Activated naive CD4-positive, alpha-beta T cell treated with anti-CD3 and anti-CD28 coated beads, Interleukin-2, amount 50 U/mL, for 72 hours (primary cell): Measurements from ENCODE around the gene PDE11A. TPM values are rescaled to one million over a fixed set of nuclear protein-coding genes. Genes with fewer than 3 reads are reported as not detected.
A peak's percentile ranks its signal among the peaks of the same experiment; 100 is the strongest.
"Not testable (repeated sequence)": the region's sequence is repeated elsewhere in the genome, so short reads cannot be mapped to it uniquely, and the experiment has no call there.

Experiments
- ATAC-seq, 2 donors: fragments of 150-1000 bp; cut with Tn5 transposase; 2 replicates each; pipeline ENCODE4 v1.10.0; 2021; ENCODE audit warnings: mild to moderate bottlenecking in 2 of 2, moderate library complexity in 2 of 2
- DNase-seq, 2 donors: peaks; one replicate each; pipeline ENCODE4 v3.0.0; 2021 to 2022; ENCODE audit warnings: low spot score in 2 of 2
- H3K27ac Mint-ChIP-seq, 2 donors: one replicate each; pipeline ENCODE4 v1.8.0; 2022; ENCODE audit warnings: mild to moderate bottlenecking in 2 of 2, mixed read lengths in 2 of 2
- H3K36me3 Mint-ChIP-seq, 2 donors: one replicate each; pipeline ENCODE4 v1.8.0; 2022; ENCODE audit warnings: mixed read lengths in 2 of 2
- H3K9me3 Mint-ChIP-seq, 2 donors: one replicate each; pipeline ENCODE4 v1.8.0; 2022; ENCODE audit warnings: mixed read lengths in 2 of 2
- total RNA-seq, 2 donors: library from RNA; stranded (reverse); gene quantifications; one replicate each; pipeline ENCODE4 v1.2.3, GENCODE V29; 2022

PDE11A gene
- total RNA-seq, 2 donors from 2014 or later = not detected

DNA sequence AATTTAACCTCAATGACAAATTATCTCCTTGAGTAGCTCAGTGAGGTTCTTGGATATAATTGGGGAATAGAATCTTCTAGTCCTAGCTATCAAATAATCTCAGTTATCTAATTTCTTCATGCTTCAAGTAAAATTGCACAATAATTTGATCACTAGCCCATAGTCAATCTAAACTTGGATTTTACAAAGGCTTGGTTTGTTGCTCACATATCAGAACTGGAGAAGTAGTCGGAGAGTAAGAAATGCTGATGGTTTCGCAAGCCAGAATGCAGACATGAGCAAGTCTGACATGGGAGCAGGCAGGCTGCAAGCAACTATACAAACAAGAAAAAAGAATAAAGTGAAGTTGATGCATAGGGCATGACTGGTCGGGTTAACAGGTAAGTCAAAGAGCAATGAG lies 11.7 kb upstream of the PDE11A start:
- H3K9me3 Mint-ChIP-seq = no peaks in the 10 kb centered on the region
- no peak overlapping the region for H3K27ac Mint-ChIP-seq
- no peak for ATAC-seq
- H3K36me3 Mint-ChIP-seq = no peaks in the 10 kb centered on the region
- no peak for DNase-seq

DNA sequence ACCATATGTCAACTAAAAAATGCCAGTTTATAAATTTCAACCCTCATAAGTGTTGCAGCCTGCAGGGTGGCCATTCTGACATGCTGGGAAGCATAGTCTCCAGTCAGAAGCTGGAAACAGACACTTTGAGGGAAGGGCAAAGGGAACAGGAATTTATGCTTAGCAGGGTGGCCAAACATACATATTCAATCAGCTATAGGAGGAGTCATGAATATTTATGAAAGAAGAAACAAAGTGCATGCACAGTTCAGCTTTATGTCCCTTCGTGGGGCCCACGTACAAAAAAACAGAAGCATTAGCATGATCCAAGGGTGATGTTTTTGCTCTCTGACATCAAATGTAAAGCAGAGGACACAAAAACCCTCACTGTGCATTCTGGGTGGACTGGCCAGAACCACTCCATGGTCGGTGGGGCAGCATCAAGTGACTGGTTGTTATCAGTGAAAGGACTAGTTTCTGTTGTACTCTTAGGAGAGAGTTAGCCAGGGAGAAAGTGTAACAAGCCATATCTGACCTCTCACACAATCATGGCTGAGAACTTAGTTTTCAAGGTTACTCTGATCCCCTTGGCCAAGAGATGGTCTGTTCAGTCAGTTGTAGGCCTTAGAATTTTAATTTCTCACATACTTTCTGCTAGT lies 9.9 kb upstream of the PDE11A start:
- no peaks in the 10 kb centered on the region for H3K9me3 Mint-ChIP-seq

DNA sequence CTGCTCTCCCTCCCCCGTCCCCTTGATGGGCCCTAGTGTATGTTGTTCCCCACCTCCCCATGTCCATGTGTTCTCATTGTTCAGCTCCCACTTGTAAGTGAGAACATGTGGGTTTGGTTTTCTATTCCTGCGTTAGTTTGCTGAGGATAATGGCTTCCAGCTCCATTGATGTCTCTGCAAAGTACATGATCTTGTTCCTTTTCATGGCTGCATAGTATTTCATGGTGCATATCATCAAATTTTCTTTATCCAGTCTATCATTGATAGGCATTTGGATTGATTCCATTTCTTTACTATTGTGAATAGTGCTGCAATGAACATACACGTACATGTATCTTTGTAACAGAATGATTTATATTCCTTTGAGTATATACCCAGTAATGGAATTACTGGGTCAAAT lies 6.7 kb upstream of the PDE11A start:
- ATAC-seq, DNase-seq, H3K27ac Mint-ChIP-seq, H3K9me3 Mint-ChIP-seq, H3K36me3 Mint-ChIP-seq: not testable (repeated sequence)

More for the DNA sequence above, 9.9 kb upstream of the PDE11A start:
- no peak overlapping the region for H3K27ac Mint-ChIP-seq
- ATAC-seq (no peak), DNase-seq (no peak)
- no peaks in the 10 kb centered on the region for H3K36me3 Mint-ChIP-seq

DNA sequence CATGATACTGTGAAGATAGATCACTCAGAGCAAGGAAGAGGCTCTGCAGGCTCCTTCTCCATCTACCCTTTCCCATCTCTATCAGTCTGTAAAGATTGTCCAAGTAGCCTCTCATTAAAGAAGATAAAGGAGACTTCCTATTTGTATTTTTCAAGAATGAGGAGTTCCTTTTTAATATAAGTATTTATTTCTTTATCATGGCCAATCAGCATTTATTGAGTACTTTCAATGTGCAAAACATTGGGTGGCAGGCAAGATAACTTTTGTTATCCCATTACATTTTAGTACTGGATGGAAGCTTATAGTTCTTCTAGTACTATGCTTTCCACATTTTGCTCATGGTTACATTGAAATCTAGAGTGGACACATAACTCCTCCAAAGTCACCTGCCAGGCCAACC lies 3.6 kb upstream of the PDE11A start:
- H3K9me3 Mint-ChIP-seq = no peaks in the 10 kb centered on the region
- H3K27ac Mint-ChIP-seq = no peak overlapping the region
- H3K36me3 Mint-ChIP-seq = peaks cover 0 to 5% of the 10 kb centered on the region in 2 donors
- DNase-seq = no peak
- no peak for ATAC-seq

DNA sequence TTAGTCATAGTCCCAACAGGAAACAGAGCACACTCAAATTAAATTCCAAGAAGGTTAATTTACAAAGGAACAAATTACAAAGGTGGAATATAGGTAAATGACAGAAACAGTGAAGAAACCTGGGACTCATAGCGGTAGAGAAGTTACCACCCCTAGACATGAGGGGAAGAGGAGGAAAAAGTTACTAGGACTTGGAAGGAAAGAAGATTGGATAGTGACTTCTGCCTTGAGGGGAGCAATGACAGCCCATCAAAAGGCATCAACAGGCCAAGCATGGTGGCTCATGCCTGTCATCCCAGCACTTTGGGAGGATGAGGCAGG lies 2.4 kb upstream of the PDE11A start:
- Mint-ChIP-seq H3K36me3 (peaks cover 0 to 5% of the 10 kb centered on the region in 2 donors), H3K9me3 (no peaks in the 10 kb centered on the region), H3K27ac (no peak overlapping the region)
- ATAC-seq (no peak), DNase-seq (no peak)

DNA sequence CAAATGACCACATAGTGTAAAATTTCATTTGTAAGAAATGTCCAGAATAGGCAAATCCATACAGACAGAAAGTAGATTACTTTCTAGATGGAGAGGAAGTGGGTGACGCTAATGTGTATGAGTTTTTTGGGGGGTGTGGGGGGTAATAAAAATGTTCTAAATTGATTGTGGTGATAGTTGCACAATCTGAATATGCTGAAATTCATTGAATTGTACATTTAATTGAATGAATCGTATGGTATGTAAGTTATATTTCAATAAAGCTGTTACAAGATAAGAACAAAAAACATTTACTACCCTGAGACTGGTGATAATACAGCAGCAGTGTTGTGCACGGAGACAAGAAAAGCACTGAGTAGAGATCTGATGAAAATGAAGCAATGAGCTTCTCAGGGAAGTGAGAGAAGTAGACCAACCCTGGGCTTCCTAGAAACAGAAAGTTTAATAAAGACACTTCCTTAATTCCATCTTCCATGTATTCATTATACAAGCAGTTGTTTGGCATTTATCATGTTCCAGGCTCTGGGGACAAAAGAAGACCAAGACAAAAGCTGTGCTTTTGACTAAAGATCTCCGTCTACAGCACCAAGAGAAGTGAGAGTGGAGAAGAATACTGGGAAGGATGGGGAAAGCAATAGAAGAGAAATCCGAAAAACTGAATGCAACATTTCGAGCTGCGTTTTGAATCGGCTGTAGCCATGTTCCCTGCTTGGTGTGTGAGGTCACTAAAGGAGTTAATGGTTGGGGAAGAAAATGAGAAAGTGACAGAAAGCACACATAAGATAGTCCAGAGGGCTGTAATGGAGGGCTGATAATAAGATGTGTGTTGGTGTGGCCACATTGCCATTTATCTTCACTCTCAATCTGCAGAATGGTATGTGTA lies 1.8 kb upstream of the PDE11A start:
- Mint-ChIP-seq H3K36me3 (peaks cover 0 to 5% of the 10 kb centered on the region in 2 donors), H3K9me3 (no peaks in the 10 kb centered on the region), H3K27ac (no peak overlapping the region)
- no peak for ATAC-seq
- DNase-seq = no peak

DNA sequence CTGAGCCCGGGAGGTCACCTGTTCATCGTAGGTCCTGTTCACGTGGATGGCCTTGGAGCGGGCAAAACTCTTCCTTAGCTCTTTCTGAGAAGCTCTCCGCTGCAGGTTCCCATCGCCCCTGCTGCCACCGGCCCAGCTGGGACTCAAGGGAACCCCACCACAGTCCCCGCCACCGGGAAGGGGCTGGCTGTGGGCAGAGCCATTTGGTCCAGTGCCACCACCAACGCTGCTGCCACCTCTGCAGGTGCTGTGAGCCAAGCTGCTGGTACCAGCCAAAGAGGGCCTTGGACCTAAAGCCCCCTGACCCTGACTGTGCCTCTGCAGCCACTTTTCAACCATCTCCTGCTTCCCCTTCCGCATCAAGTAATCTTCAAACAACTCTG lies 586 bp downstream of the PDE11A start:
- no peak for ATAC-seq
- H3K36me3 Mint-ChIP-seq = peaks cover 0 to 5% of the 10 kb centered on the region in 2 donors
- no peak for DNase-seq
- no peak overlapping the region for H3K27ac Mint-ChIP-seq
- no peaks in the 10 kb centered on the region for H3K9me3 Mint-ChIP-seq

DNA sequence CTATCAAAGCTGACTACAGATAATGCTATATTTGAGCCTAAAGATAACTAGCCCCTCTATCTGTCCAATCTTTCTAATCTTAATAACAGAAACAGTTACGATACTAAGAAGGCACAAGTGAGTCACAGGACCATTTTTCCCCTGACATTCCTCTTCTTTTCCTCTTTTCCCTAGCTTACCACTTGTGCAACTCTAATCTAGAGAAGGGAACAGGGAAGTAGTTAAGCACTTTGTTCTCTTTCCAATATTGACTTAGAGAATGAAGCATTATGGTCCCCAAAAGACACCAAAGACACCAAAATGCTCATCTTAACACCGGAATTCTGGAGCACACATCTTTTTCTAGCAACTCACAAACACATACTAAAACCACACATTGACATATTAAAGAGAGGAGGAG lies 1.8 kb downstream of the PDE11A start:
- H3K9me3 Mint-ChIP-seq = no peaks in the 10 kb centered on the region
- DNase-seq (no peak), ATAC-seq (no peak)
- H3K27ac Mint-ChIP-seq = no peak overlapping the region
- peaks cover 0 to 5% of the 10 kb centered on the region in 2 donors for H3K36me3 Mint-ChIP-seq

DNA sequence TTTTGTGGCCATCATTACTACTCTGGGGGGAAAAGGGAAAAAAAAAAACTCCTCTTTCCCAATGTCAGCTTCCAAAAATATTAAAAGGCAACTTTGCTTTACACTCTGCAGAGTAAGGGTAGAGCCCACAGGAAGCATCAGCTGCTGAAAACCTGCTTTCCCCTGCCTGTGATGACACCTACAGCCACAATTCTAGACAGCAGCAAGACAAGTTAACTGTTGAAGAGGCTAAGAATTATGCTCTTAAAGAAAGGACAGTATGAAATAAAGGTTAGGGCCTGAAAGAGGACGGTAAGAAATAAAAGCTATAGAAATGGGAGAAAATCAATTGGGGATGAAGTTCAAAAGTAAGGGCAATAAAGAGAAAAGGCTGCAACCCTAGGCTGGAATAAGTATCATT lies 3.0 kb downstream of the PDE11A start:
- Mint-ChIP-seq H3K9me3 (no peaks in the 10 kb centered on the region), H3K36me3 (peaks cover 0 to 5% of the 10 kb centered on the region in 2 donors), H3K27ac (no peak overlapping the region)
- ATAC-seq = no peak
- DNase-seq = no peak

DNA sequence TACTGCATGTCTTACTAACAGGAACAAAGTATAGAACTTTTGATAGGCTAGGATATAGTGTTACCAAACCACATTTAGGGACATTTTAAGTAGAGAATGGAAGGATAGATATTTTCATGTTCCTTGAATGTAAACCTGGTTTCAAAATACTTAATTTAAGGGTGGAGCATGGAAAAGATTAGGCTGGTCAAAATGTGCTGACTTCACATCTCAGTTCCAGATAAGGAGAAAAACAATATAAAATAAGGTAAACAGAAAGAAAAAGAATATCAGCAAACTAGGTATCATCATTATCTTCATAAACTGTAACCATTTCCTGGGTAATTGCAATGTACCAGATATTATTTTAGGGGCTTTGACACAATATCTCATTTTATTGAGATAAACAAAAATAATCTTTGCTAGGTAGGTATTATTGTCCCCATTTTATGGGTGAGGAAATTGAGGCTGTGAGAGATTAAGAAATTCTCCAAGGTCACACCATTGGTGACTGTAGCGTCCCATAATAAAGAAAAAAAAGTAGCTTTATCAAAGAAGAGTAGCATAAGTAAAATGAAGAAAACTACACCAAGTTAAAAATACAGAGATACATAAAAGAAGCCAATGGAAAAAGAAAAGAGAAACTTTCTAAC lies 3.6 kb downstream of the PDE11A start:
- Mint-ChIP-seq H3K27ac (no peak overlapping the region), H3K9me3 (no peaks in the 10 kb centered on the region), H3K36me3 (peaks cover 0 to 5% of the 10 kb centered on the region in 2 donors)
- DNase-seq = no peak
- no peak for ATAC-seq

DNA sequence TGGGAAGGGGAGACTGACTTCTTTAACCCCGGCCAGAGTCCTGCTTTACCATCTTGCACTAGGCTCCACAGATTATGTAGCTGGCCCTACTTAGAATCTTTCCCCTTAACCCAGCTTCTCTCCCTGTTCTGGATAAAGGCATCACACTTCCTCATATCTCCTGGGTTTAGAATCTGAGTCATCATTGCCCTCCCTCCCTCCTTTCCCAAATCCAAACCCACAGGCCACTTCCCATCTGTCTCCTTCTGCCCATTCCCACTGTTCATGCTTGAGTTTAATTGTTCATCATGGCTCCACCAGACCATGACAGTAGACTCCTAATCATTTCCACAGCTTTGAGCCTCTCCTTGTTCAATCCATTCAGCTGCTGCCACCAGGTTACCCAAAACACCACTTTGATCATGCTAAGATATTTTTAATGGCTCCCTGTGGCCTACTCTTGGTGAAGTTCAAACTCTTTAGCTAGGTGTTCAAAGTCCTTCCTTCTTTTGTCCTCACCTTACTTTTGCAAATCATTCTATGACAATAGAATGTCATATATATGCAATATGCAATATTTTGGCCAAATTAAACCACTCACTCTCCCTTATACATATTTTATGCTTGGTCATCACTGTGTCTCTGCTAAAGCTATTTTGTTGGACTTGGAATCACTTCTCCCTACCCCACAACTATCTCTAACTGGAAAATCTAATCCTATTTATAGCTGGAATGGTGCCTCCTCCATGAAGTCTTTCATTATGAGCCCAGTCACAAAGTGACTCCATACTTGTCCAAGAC lies 5.5 kb downstream of the PDE11A start:
- ATAC-seq (no peak), DNase-seq (no peak)
- Mint-ChIP-seq H3K9me3 (no peaks in the 10 kb centered on the region), H3K36me3 (no peaks in the 10 kb centered on the region), H3K27ac (no peak overlapping the region)

DNA sequence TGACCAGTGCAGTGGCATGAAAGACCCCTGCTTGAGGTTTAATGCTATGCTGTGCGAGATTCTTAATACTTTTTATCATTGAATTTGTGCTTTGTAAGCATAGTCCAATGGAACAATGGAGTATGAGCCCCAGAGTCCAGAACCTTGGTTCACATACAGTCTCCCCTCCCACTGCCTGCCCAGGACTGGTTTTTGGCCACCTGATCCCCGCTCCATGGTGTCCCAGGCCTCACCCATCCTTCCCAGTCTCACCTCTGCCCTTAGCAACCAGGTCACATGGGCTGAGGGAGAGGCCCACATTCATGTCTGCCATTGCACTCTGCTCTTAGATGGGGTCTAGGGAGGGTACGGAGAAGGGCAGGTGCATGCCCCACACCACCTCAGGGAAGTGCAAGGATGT lies 6.3 kb downstream of the PDE11A start:
- ATAC-seq (peak in 1 of 2 donors; percentile 18), DNase-seq (no peak)
- no peaks in the 10 kb centered on the region for H3K9me3 Mint-ChIP-seq
- no peak overlapping the region for H3K27ac Mint-ChIP-seq
- H3K36me3 Mint-ChIP-seq = no peaks in the 10 kb centered on the region

DNA sequence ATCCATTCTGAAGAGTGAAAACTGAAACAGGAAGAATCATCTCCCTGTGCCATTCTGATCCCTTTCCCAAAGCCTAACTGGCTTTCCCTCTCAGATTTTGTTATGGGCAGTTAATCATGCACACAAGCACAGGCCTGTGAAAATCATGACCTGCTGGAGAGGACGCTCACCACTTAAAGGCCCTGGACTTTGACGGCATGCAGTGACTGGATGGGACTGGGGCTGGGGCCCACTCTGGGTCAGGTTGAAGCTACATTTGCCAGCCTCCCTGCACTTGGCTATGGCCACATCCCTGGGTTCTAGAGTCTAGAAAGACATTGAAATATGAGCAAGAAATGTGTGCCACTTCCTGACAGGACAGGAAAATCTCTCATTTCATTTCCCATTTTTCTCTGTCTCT lies 12.9 kb downstream of the PDE11A start:
- Mint-ChIP-seq H3K9me3 (no peaks in the 10 kb centered on the region), H3K36me3 (no peaks in the 10 kb centered on the region)
- ATAC-seq = no peak

DNA sequence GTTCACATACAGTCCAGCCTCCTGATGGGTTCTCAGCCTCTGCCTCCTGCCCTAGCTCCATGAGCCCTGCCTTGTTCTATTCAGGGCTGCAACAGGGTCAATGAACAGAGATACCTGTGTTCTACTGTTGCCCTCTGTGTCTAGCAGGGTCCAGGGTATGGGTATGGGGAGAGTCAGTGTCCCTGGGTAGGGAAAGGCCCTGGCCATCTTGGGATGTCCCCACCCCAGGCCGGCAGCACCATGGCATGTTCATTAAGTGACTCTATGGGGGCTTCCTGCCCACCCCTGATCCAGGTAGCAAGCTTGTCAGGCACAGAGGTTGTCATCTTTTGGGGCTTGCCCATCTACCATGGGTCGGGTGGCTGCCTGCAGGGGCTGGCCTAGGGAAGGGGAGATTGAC lies 13.5 kb downstream of the PDE11A start:
- Mint-ChIP-seq H3K27ac (no peak overlapping the region), H3K9me3 (no peaks in the 10 kb centered on the region), H3K36me3 (no peaks in the 10 kb centered on the region)
- ATAC-seq (no peak), DNase-seq (no peak)

More for the DNA sequence above, 12.9 kb downstream of the PDE11A start:
- H3K27ac Mint-ChIP-seq = no peak overlapping the region
- DNase-seq = no peak

DNA sequence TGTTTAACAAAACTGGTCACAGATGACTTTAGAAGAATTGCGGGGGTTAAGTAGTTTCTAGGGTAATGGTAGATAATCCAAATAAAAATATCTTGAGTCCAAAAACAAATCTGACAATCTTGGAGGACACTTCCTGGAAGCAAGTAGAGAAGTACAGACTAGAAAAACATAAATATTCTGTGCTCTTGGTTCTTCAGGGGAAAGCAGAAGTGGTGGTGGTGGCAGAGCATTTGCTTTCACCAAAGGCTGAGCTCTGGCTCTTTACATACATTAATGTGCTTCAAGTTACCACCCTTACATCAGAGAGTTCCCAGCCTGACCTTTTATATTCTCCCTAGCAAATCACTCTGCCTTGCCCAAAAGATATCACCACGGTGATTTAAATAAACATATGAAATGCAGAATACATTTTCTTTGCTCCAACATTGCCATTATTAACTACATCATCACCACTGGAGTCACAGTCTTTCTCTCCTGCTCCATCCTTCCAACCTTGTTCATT lies 15.3 kb downstream of the PDE11A start:
- no peak overlapping the region for H3K27ac Mint-ChIP-seq
- DNase-seq = no peak
- no peak for ATAC-seq
- no peaks in the 10 kb centered on the region for H3K36me3 Mint-ChIP-seq
- H3K9me3 Mint-ChIP-seq = no peaks in the 10 kb centered on the region

DNA sequence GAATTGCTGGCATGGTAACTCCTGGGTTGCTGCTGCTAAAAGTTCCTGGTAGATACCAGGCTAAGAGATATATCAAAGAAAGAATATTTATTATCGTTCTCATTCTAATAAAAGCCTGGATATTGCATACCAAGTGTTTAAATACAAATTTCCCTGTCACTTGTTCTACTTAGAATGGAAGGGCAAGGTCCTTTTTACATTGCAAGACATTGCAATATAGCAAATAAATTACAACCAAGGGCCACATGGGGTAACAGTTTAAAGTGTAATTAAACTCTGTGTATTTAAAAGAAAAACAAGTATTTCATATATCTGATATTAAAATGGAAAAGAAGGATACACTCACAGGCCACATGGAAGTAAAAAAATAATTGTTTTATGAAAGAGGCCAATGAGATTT lies 16.2 kb downstream of the PDE11A start:
- no peaks in the 10 kb centered on the region for H3K9me3 Mint-ChIP-seq
- no peaks in the 10 kb centered on the region for H3K36me3 Mint-ChIP-seq
- DNase-seq (no peak), ATAC-seq (no peak)
- no peak overlapping the region for H3K27ac Mint-ChIP-seq

DNA sequence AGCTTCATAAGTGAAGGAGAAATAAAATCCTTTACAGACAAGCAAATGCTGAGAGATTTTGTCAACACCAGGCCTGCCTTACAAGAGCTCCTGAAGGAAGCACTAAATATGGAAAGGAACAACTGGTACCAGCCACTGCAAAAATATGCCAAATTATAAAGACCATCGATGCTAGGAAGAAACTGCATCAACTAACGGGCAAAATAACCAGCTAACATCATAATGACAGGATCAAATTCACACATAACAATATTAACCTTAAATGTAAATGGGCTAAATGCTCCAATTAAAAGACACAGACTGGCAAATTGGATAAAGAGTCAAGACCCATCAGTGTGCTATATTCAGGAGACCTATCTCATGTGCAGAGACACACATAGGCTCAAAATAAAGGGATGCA lies 21.3 kb downstream of the PDE11A start:
- DNase-seq, ATAC-seq, H3K27ac Mint-ChIP-seq: not testable (repeated sequence)

More for the DNA sequence above, 21.3 kb downstream of the PDE11A start:
- not testable (repeated sequence) for H3K9me3 Mint-ChIP-seq, H3K36me3 Mint-ChIP-seq
